Middle frontal gyrus (tissue), 1 donor: Measurements from ENCODE around the gene TAF11L12.
"Not testable (repeated sequence)": the region's sequence is repeated elsewhere in the genome, so short reads cannot be mapped to it uniquely, and the experiment has no call there.

Experiments
- DNase-seq: peaks from one replicate; pipeline ENCODE4 v3.0.0-alpha.2; 2015; ENCODE audit warnings: low spot score; ENCODE audit errors: extremely low spot score

TAF11L12 gene

GRCh38 chr5:17610092-17610491 is at the start of gene TAF11L12:
TAF11L12 (plus strand) TSS chr5:17610392.
- DNase-seq: not testable (repeated sequence)

- not testable (repeated sequence) for DNase-seq
Observed at GRCh38 chr5:17585658-17586057, 24.5 kb upstream of the TAF11L12 start, which contains the start of gene TAF11L7. TAF11L7 (minus strand) TSS chr5:17585758.

- DNase-seq: not testable (repeated sequence)
Observed at GRCh38 chr5:17590860-17591259, 19.3 kb upstream of the TAF11L12 start, which contains the start of gene TAF11L8. TAF11L8 (minus strand) TSS chr5:17590960.

GRCh38 chr5:17594255-17594654 is 15.9 kb upstream of the TAF11L12 start, which contains the start of gene TAF11L9:
TAF11L9 (minus strand) TSS chr5:17594394.
- not testable (repeated sequence) for DNase-seq

GRCh38 chr5:17597728-17598127 is 12.5 kb upstream of the TAF11L12 start, which contains the start of gene TAF11L10:
TAF11L10 (minus strand) TSS chr5:17597828.
- DNase-seq: not testable (repeated sequence)

- DNase-seq: not testable (repeated sequence)
Observed at GRCh38 chr5:17603880-17604279, 6.3 kb upstream of the TAF11L12 start, which contains the start of gene TAF11L11. TAF11L11 (plus strand) TSS chr5:17604183.

GRCh38 chr5:17604951-17605350 is 5.2 kb upstream of the TAF11L12 start:
- no peak for DNase-seq

GRCh38 chr5:17607461-17607860 is 2.7 kb upstream of the TAF11L12 start:
- not testable (repeated sequence) for DNase-seq

GRCh38 chr5:17614872-17615605 is 4.8 kb downstream of the TAF11L12 start:
- DNase-seq: no peak

GRCh38 chr5:17619354-17619753 is 9.2 kb downstream of the TAF11L12 start:
- no peak for DNase-seq

- DNase-seq: no peak
Observed at GRCh38 chr5:17620627-17621026, 10.4 kb downstream of the TAF11L12 start.

- no peak for DNase-seq
Observed at GRCh38 chr5:17625686-17626085, 15.5 kb downstream of the TAF11L12 start.

GRCh38 chr5:17631788-17632187 is 21.6 kb downstream of the TAF11L12 start, which contains the start of gene TAF11L13:
TAF11L13 (plus strand) TSS chr5:17632088.
- DNase-seq: not testable (repeated sequence)

GRCh38 chr5:17634160-17634559 is 24.0 kb downstream of the TAF11L12 start, which contains the start of gene TAF11L14:
TAF11L14 (plus strand) TSS chr5:17634460.
- DNase-seq: no peak

- DNase-seq: not testable (repeated sequence)
Observed at GRCh38 chr5:17649232-17649631, 39.0 kb downstream of the TAF11L12 start.

- DNase-seq: not testable (repeated sequence)
Observed at GRCh38 chr5:17655201-17655759, 45.1 kb downstream of the TAF11L12 start.

- DNase-seq: no peak
Observed at GRCh38 chr5:17655921-17656320, 45.7 kb downstream of the TAF11L12 start.
